Liver (tissue), 9 donors: ENCODE results near the gene PLK2. TPM values are rescaled to one million over a fixed set of nuclear protein-coding genes. Genes with fewer than 3 reads are reported as not detected.

Experiments
- DNase-seq: peaks from one replicate; pipeline ENCODE4 v3.0.0-alpha.2; 2017; ENCODE audit warnings: low spot score
- H3K27ac ChIP-seq, 2 donors: one replicate each; pipeline ENCODE4 v1.7.0; 2013; ENCODE audit warnings: inconsistent platforms in 2 of 2, low read length in 2 of 2, control low read depth in 1 of 2, low read depth in 1 of 2, mild to moderate bottlenecking in 1 of 2
- H3K27me3 ChIP-seq, 4 donors: one replicate each; pipeline versions ENCODE4 v1.6.1 to v1.7.0; 2013; ENCODE audit warnings: low read length in 3 of 4, inconsistent platforms in 1 of 4, mild to moderate bottlenecking in 1 of 4, moderate library complexity in 1 of 4; ENCODE audit not compliant: control insufficient read depth in 4 of 4, insufficient read depth in 4 of 4
- H3K36me3 ChIP-seq, 4 donors: one replicate each; pipeline versions ENCODE4 v1.6.1 to v1.7.0; 2013; ENCODE audit warnings: low read length in 3 of 4, mild to moderate bottlenecking in 3 of 4, low read depth in 1 of 4, moderate library complexity in 1 of 4; ENCODE audit not compliant: control insufficient read depth in 4 of 4, insufficient read depth in 3 of 4
- H3K4me1 ChIP-seq, 4 donors: one replicate each; pipeline versions ENCODE4 v1.6.1 to v1.7.0; 2013; ENCODE audit warnings: low read length in 3 of 4, mild to moderate bottlenecking in 3 of 4, moderate library complexity in 1 of 4; ENCODE audit not compliant: control insufficient read depth in 4 of 4, insufficient read depth in 4 of 4
- H3K4me3 ChIP-seq, 3 donors: one replicate each; pipeline versions ENCODE4 v1.6.1 to v1.7.0; 2013; ENCODE audit warnings: low read length in 3 of 3, control low read depth in 1 of 3, low read depth in 1 of 3, mild to moderate bottlenecking in 1 of 3
- H3K9ac ChIP-seq, 2 donors: one replicate each; pipeline ENCODE4 v1.7.0; 2013; ENCODE audit warnings: low read length in 2 of 2, mild to moderate bottlenecking in 2 of 2, moderate library complexity in 2 of 2, control low read depth in 1 of 2, low read depth in 1 of 2
- H3K9me3 ChIP-seq, 4 donors: one replicate each; pipeline versions ENCODE4 v1.6.1 to v1.7.0; 2013; ENCODE audit warnings: low read length in 3 of 4; ENCODE audit not compliant: control insufficient read depth in 4 of 4
- EGR1 ChIP-seq, 2 donors: IDR thresholded peaks; 2 replicates each; pipeline ENCODE4 v1.6.1; 2016 to 2018; ENCODE audit warnings: antibody characterized with exemption in 2 of 2, low read depth in 2 of 2
- FOXA1 ChIP-seq: IDR thresholded peaks from 2 replicates; pipeline ENCODE4 v1.6.1; 2016; ENCODE audit warnings: antibody characterized with exemption
- FOXA2 ChIP-seq: IDR thresholded peaks from 2 replicates; pipeline ENCODE4 v1.6.1; 2016; ENCODE audit warnings: antibody characterized with exemption
- GABPA ChIP-seq, 2 donors: IDR thresholded peaks in 1 of 2; conservative IDR thresholded peaks in 1 of 2; 2 replicates each; pipeline ENCODE4 v1.6.1; 2016; ENCODE audit warnings: antibody characterized with exemption in 2 of 2, mild to moderate bottlenecking in 1 of 2, moderate library complexity in 1 of 2
- HNF4A ChIP-seq, 2 donors: conservative IDR thresholded peaks; 2 replicates each; pipeline ENCODE4 v1.6.1; 2016; ENCODE audit warnings: antibody characterized with exemption in 2 of 2, mild to moderate bottlenecking in 2 of 2
- HNF4G ChIP-seq: IDR thresholded peaks from 2 replicates; pipeline ENCODE4 v1.6.1; 2016; ENCODE audit warnings: antibody characterized with exemption
- JUND ChIP-seq, 2 donors: IDR thresholded peaks; 2 replicates each; pipeline ENCODE4 v1.6.1; 2016; ENCODE audit warnings: antibody characterized with exemption in 2 of 2
- NR2F2 ChIP-seq: IDR thresholded peaks from 2 replicates; pipeline ENCODE4 v1.6.1; 2016; ENCODE audit warnings: antibody characterized with exemption
- RAD21 ChIP-seq, 2 donors: IDR thresholded peaks; 2 replicates each; pipeline ENCODE4 v1.6.1; 2016; ENCODE audit warnings: antibody characterized with exemption in 2 of 2, mild to moderate bottlenecking in 2 of 2
- RXRA ChIP-seq, 2 donors: IDR thresholded peaks; 2 replicates each; pipeline ENCODE4 v1.6.1; 2017 to 2018; ENCODE audit warnings: antibody characterized with exemption in 2 of 2, mild to moderate bottlenecking in 1 of 2
- SP1 ChIP-seq: IDR thresholded peaks from 2 replicates; pipeline ENCODE4 v1.6.1; 2018; ENCODE audit warnings: antibody characterized with exemption, mild to moderate bottlenecking
- TAF1 ChIP-seq: conservative IDR thresholded peaks from 2 replicates; pipeline ENCODE4 v1.6.1; 2016; ENCODE audit warnings: antibody characterized with exemption, mild to moderate bottlenecking
- YY1 ChIP-seq: IDR thresholded peaks from 2 replicates; pipeline ENCODE4 v1.6.1; 2016; ENCODE audit warnings: antibody characterized with exemption, mild to moderate bottlenecking
- WGBS: extraction: QIAGEN DNeasy Blood & Tissue Kit; methylation state at CpG from one replicate; pipeline ENCODE4 v1.1.7; 2013; 5-methylcytosine and 5-hydroxymethylcytosine counted together
- polyA plus RNA-seq, 2 donors: library from polyadenylated mRNA; stranded (reverse) in 1 of 2; unstranded in 1 of 2; fragments of 200-250 nt in 1 of 2; fragments of >200 nt in 1 of 2; fragmentation: Nextera tagmentation in 1 of 2; extraction: Ambion mirVana in 1 of 2; gene quantifications; one replicate each; pipeline versions ENCODE4 v1.2.1 to v1.2.3, GENCODE V29; 2013 to 2015
- total RNA-seq, 2 donors: library from RNA; depleted of rRNA; stranded (reverse); fragments of >200 nt; gene quantifications; one replicate each; pipeline ENCODE4 v1.2.3, GENCODE V29; 2014
- TF ChIP-seq, protein P1 (sequence below): IDR thresholded peaks from 2 replicates; pipeline ENCODE4 v1.6.1; 2016; ENCODE audit warnings: antibody characterized with exemption
- TF ChIP-seq, protein P2 (sequence below): IDR thresholded peaks from 2 replicates; pipeline ENCODE4 v1.6.1; 2016; ENCODE audit warnings: antibody characterized with exemption
- TF ChIP-seq, protein P3 (sequence below): IDR thresholded peaks from 2 replicates; pipeline ENCODE4 v1.6.1; 2016; ENCODE audit warnings: antibody characterized with exemption, mild to moderate bottlenecking
- TF ChIP-seq, protein P4 (sequence below): IDR thresholded peaks from 2 replicates; pipeline ENCODE4 v1.6.1; 2016; ENCODE audit warnings: antibody characterized with exemption
- TF ChIP-seq, protein P5 (sequence below): fragments of 150-350 bp; IDR thresholded peaks from 2 replicates; pipeline ENCODE4 v1.5.1; 2017; ENCODE audit warnings: improper control_type of control experiment, low read depth, low read length; ENCODE audit not compliant: missing input control
- donor health status: healthy.
- donor health status: healthy.
- donor health status: healthy.
- donor health status: healthy.
- donor health status: healthy.

The PLK2 gene
- total and polyA plus RNA-seq, 4 donors, result 5.9 to 39.5 (median 22.3) TPM

DNA sequence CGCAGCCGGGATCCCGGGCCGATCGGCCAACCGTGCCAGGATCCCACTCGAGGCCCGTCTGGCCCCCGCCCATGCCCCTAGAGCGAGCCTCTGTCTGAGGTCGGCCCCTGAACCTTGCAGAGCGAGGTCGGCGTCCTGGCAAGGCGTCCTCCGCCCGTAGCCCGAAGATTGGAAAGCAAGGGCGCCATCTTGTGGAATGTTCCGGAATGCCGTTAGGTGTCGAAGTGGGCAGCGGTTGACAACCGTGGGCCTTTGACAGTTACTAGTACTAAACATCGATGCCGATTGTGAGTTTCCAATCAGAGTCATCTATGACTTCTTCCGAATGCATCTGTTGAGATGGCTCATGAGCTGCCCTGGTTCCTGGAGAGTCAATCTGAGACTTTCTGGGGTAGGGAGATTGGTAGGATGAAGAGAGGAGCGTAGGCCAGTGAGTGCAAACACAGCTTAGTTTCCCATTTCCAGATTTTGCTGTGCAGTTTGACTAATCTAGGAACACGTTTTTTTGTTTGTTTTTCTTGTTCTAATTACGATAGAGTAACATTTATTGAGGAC is 923 bp upstream of the PLK2 start:
- Histone ChIP-seq H3K36me3 (peaks cover 0 to 18% (median 15%) of the 10 kb centered on the region in 4 donors), H3K4me3 (peak overlapping the region; percentile 50 to 68 (median 51)), H3K9ac (peak overlapping the region; percentile 70 to 80), H3K4me1 (peaks cover 2 to 17% (median 12%) of the 10 kb centered on the region in 4 donors), H3K27me3 (no peaks in the 10 kb centered on the region), H3K27ac (peak overlapping the region; percentile 87 to 99), H3K9me3 (no peaks in the 10 kb centered on the region)
- TF ChIP-seq TAF1 (no peak), FOXA1 (no peak), RXRA (IDR thresholded peaks at IDR 0.05) (peak; percentile 84 to 94), HNF4A (conservative IDR thresholded peaks at IDR 0.05) (peak; percentile 32 to 67), RAD21 (IDR thresholded peaks at IDR 0.05) (peak; percentile 95 to 97), FOXA2 (no peak), HNF4G (no peak), JUND (IDR thresholded peaks at IDR 0.05) (no peak), NR2F2 (peak; percentile 84), YY1 (peak; percentile 96), SP1 (peak; percentile 41), GABPA (IDR thresholded peaks at IDR 0.05 in 1 of 2, conservative IDR thresholded peaks at IDR 0.05 in 1 of 2) (no peak), EGR1 (IDR thresholded peaks at IDR 0.05; ENCODE audit: low read depth in 2 of 2) (no peak)
- TF ChIP-seq, protein P1, sequence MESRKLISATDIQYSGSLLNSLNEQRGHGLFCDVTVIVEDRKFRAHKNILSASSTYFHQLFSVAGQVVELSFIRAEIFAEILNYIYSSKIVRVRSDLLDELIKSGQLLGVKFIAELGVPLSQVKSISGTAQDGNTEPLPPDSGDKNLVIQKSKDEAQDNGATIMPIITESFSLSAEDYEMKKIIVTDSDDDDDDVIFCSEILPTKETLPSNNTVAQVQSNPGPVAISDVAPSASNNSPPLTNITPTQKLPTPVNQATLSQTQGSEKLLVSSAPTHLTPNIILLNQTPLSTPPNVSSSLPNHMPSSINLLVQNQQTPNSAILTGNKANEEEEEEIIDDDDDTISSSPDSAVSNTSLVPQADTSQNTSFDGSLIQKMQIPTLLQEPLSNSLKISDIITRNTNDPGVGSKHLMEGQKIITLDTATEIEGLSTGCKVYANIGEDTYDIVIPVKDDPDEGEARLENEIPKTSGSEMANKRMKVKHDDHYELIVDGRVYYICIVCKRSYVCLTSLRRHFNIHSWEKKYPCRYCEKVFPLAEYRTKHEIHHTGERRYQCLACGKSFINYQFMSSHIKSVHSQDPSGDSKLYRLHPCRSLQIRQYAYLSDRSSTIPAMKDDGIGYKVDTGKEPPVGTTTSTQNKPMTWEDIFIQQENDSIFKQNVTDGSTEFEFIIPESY, result no peak
- TF ChIP-seq, protein P2, sequence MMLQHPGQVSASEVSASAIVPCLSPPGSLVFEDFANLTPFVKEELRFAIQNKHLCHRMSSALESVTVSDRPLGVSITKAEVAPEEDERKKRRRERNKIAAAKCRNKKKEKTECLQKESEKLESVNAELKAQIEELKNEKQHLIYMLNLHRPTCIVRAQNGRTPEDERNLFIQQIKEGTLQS, result no peak
- TF ChIP-seq, protein P3, sequence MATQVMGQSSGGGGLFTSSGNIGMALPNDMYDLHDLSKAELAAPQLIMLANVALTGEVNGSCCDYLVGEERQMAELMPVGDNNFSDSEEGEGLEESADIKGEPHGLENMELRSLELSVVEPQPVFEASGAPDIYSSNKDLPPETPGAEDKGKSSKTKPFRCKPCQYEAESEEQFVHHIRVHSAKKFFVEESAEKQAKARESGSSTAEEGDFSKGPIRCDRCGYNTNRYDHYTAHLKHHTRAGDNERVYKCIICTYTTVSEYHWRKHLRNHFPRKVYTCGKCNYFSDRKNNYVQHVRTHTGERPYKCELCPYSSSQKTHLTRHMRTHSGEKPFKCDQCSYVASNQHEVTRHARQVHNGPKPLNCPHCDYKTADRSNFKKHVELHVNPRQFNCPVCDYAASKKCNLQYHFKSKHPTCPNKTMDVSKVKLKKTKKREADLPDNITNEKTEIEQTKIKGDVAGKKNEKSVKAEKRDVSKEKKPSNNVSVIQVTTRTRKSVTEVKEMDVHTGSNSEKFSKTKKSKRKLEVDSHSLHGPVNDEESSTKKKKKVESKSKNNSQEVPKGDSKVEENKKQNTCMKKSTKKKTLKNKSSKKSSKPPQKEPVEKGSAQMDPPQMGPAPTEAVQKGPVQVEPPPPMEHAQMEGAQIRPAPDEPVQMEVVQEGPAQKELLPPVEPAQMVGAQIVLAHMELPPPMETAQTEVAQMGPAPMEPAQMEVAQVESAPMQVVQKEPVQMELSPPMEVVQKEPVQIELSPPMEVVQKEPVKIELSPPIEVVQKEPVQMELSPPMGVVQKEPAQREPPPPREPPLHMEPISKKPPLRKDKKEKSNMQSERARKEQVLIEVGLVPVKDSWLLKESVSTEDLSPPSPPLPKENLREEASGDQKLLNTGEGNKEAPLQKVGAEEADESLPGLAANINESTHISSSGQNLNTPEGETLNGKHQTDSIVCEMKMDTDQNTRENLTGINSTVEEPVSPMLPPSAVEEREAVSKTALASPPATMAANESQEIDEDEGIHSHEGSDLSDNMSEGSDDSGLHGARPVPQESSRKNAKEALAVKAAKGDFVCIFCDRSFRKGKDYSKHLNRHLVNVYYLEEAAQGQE, result no peak
- TF ChIP-seq, protein P4, sequence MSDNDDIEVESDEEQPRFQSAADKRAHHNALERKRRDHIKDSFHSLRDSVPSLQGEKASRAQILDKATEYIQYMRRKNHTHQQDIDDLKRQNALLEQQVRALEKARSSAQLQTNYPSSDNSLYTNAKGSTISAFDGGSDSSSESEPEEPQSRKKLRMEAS, result peak; percentile 40
- TF ChIP-seq, protein P5, sequence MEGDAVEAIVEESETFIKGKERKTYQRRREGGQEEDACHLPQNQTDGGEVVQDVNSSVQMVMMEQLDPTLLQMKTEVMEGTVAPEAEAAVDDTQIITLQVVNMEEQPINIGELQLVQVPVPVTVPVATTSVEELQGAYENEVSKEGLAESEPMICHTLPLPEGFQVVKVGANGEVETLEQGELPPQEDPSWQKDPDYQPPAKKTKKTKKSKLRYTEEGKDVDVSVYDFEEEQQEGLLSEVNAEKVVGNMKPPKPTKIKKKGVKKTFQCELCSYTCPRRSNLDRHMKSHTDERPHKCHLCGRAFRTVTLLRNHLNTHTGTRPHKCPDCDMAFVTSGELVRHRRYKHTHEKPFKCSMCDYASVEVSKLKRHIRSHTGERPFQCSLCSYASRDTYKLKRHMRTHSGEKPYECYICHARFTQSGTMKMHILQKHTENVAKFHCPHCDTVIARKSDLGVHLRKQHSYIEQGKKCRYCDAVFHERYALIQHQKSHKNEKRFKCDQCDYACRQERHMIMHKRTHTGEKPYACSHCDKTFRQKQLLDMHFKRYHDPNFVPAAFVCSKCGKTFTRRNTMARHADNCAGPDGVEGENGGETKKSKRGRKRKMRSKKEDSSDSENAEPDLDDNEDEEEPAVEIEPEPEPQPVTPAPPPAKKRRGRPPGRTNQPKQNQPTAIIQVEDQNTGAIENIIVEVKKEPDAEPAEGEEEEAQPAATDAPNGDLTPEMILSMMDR, result peak; percentile 90
- 4% methylated on average over 30 of the region's 30 CpGs for WGBS
- peak; percentile 94 for DNase-seq
